Heart left ventricle (tissue), 13 donors: ENCODE data around the gene H2AZ1.

Experiments used
- CTCF ChIP-seq, 12 donors: fragments of 200-600 bp; sonication (generic) in 4 of 12; IDR thresholded peaks; one replicate each; pipeline versions ENCODE4 v1.5.0 to v1.8.0; 2018 to 2022; ENCODE audit warnings: antibody characterized with exemption in 12 of 12, mild to moderate bottlenecking in 5 of 12
- POLR2A ChIP-seq, 2 donors: fragments of 450-650 bp; IDR thresholded peaks; one replicate each; pipeline ENCODE4 v1.6.1; 2017; ENCODE audit warnings: antibody characterized with exemption in 2 of 2, mild to moderate bottlenecking in 2 of 2, moderate library complexity in 2 of 2
- donor health status: ischemic (EF 13 %, LVEDD 7.1; RV severe dilation, severe dysfunction).
- donor health status: DM: no; HTN: yes; CAD: no.
- donor health status: DM: no; HTN: no; CAD: no.
- donor health status: ischemic (EF 25% LVEDD 6.9; RV normal size, moderate dysfunction).
- donor health status: ischemic (EF 25% LVEDD 5.7; RV mildly dilated, moderate dysfunction).
- donor health status: ischemic (EF 35%, LVEDD 5.7; RV mildly dilated, moderate dysfunction).
- donor health status: nonischemic (EF 11% LVEDD 7.7; RV severe dilation, severe dysfunction).
- donor health status: DM: yes; HTN: yes; CAD: no.
- donor health status: PGD.
- donor health status: ischemic (EF 29% LVEDD 5.4; RV normal size, mild dysfunction).
- donor health status: nonischemic (EF 23%, LVEDD 6.1; RV moderate dilation, normal function).

GRCh38 chr4:99947608-99948007 is 2.5 kb downstream of the H2AZ1 start:
- no peak for TF ChIP-seq CTCF (IDR thresholded peaks at IDR 0.05)
- no peak for TF ChIP-seq POLR2A (IDR thresholded peaks at IDR 0.05)
